ENCODE measurements around the gene PPM1H.

DNA sequence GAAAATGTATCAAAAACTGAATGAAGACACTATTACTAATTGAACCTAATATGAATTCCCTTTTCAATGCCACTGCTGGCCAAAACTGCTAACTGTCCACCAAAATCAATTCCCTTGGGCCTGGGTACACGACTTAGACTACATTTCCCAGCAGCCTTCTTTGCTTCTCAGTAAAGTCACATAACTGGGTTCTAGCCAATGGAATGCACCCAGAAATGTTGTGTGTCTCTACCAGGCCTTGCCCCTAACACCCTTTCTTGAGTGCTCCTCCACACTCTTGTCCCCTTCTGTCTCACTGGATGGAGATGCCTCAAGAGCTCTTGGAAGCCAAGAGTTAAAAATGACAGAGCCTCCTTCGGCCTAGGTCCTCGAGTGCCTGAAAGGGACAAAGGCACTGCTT, 156.8 kb downstream of the PPM1H start:
- TF ChIP-seq CTCF (IDR thresholded peaks at IDR 0.05; ENCODE audit: low read depth, low read length) = no peak
- no peak for TF ChIP-seq POLR2A (IDR thresholded peaks at IDR 0.05; ENCODE audit: extremely low read depth, insufficient read length)
- TF ChIP-seq MYC (IDR thresholded peaks at IDR 0.05; ENCODE audit: low read depth, low read length) = no peak
- TF ChIP-seq MAX (IDR thresholded peaks at IDR 0.05; ENCODE audit: low read depth, low read length) = no peak
